CD4-positive, alpha-beta T cell (primary cell): Measurements from ENCODE around the gene VLDLR. TPM values are rescaled to one million over a fixed set of nuclear protein-coding genes. Genes with fewer than 3 reads are reported as not detected.

Experiments
- ATAC-seq: fragments of 200-7000 bp; cut with Tn5 transposase; one replicate; pipeline ENCODE4 v1.10.0; 2022; ENCODE audit warnings: mild to moderate bottlenecking; ENCODE audit not compliant: poor library complexity
- CTCF ChIA-PET: fragments of 350-600 bp; sonication (Branson Sonifier 250); formaldehyde crosslinking; loops from one replicate; lab custom pipeline; 2021; ENCODE audit warnings: antibody characterized with exemption, inconsistent platforms; lab: Charles Lee
- POLR2A ChIA-PET: fragments of 350-600 bp; sonication (Branson Sonifier 250); formaldehyde crosslinking; loops from one replicate; lab custom pipeline; 2021; ENCODE audit warnings: antibody characterized with exemption, inconsistent platforms; lab: Charles Lee
- DNase-seq, 14 experiments: peaks; one replicate each; pipeline ENCODE4 v3.0.0-alpha.2; 2013 to 2020; ENCODE audit warnings: mixed read lengths in 2 of 14
- H3K27ac ChIP-seq, 2 donors: one replicate each; pipeline versions ENCODE4 v1.5.1 to v1.7.0; 2013; ENCODE audit warnings: low read length in 2 of 2, low read depth in 1 of 2, mild to moderate bottlenecking in 1 of 2
- H3K27me3 ChIP-seq, 2 experiments: 1 replicate in 1 of 2; 2 replicates in 1 of 2; pipeline versions ENCODE4 v1.6.1 to v1.7.0; 2013; ENCODE audit warnings: low read length in 2 of 2, control low read depth in 1 of 2, mild to moderate bottlenecking in 1 of 2, moderate library complexity in 1 of 2; ENCODE audit not compliant: insufficient read depth in 2 of 2, control insufficient read depth in 1 of 2
- H3K36me3 ChIP-seq: one replicate; pipeline ENCODE4 v1.6.1; 2013; ENCODE audit warnings: low read length, control low read depth; ENCODE audit not compliant: insufficient read depth
- H3K4me1 ChIP-seq: one replicate; pipeline ENCODE4 v1.6.1; 2013; ENCODE audit warnings: low read length, control low read depth; ENCODE audit not compliant: insufficient read depth
- H3K4me3 ChIP-seq: one replicate; pipeline ENCODE4 v1.5.1; 2013; ENCODE audit warnings: mild to moderate bottlenecking, low read length, moderate library complexity
- H3K9me3 ChIP-seq, 2 experiments: 1 replicate in 1 of 2; 2 replicates in 1 of 2; pipeline versions ENCODE4 v1.6.1 to v1.7.0; 2013; ENCODE audit warnings: low read length in 2 of 2, mild to moderate bottlenecking in 2 of 2, control low read depth in 1 of 2, moderate library complexity in 1 of 2; ENCODE audit not compliant: control insufficient read depth in 1 of 2, insufficient read depth in 1 of 2
- H3K27ac Mint-ChIP-seq: one replicate; pipeline ENCODE4 v1.8.0; 2020; ENCODE audit warnings: mixed read lengths
- H3K27me3 Mint-ChIP-seq: one replicate; pipeline ENCODE4 v1.8.0; 2021; ENCODE audit warnings: mixed read lengths
- H3K36me3 Mint-ChIP-seq: one replicate; pipeline ENCODE4 v1.8.0; 2021; ENCODE audit warnings: low read depth, mixed read lengths
- H3K4me1 Mint-ChIP-seq: one replicate; pipeline ENCODE4 v1.8.0; 2021; ENCODE audit warnings: low read depth, mixed read lengths
- H3K4me3 Mint-ChIP-seq: one replicate; pipeline ENCODE4 v1.8.0; 2020; ENCODE audit warnings: mild to moderate bottlenecking, mixed read lengths
- H3K9me3 Mint-ChIP-seq: one replicate; pipeline ENCODE4 v1.8.0; 2020; ENCODE audit warnings: mixed read lengths
- intact Hi-C, 2 experiments: fragments of 100-400 bp; cut with DNase I in 1 of 2; cut with micrococcal nuclease in 1 of 2; formaldehyde crosslinking; loops; one replicate each; pipeline versions ENCODE4 v1.15.1 to v1.9.0; 2023 to 2025; cut with DNase I, micrococcal nuclease
- total RNA-seq, 174 experiments: library from RNA in 2 of 174; stranded (reverse) in 2 of 174; gene quantifications; one replicate each; pipeline ENCODE4 v1.2.3 and lab custom pipeline; 2021 to 2026
- TF ChIP-seq, protein P1 (sequence below): fragments of 200-600 bp; IDR thresholded peaks from one replicate; pipeline ENCODE4 v1.8.0; 2022; ENCODE audit warnings: antibody characterized with exemption, mild to moderate bottlenecking

VLDLR gene
- total RNA-seq, 2 experiments from 2014 or later = 0.08 TPM; not detected in 1

DNA sequence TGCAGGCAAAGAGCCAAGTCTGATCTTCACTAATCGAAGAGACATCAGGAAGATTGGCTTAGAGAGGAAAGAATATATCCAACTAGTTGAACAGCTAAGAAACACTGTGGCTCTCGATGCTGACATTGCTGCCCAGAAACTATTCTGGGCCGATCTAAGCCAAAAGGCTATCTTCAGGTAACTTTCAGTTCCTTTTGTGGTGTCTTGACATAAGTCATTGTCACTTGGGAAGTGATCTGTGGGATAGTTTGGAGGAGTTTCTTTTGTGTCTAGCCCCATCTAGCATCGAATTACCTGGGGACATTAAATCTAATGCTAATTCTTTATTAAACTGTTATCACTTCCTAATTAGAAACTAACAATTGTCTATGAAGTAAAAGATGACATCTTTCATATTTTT lies 24.0 kb downstream of the VLDLR start:
- Mint-ChIP-seq H3K4me1 (no peaks in the 10 kb centered on the region), H3K27ac (no peak overlapping the region), H3K9me3 (peaks cover 3% of the 10 kb centered on the region), H3K4me3 (no peak overlapping the region), H3K27me3 (no peaks in the 10 kb centered on the region), H3K36me3 (no peaks in the 10 kb centered on the region)
- H3K27ac ChIP-seq = no peak overlapping the region
- H3K4me1 ChIP-seq = no peaks in the 10 kb centered on the region
- DNase-seq (no peak), ATAC-seq (no peak)
- ChIA-PET CTCF (no interaction called here), POLR2A (no interaction called here)
- H3K27me3 ChIP-seq = no peaks in the 10 kb centered on the region
- no peaks in the 10 kb centered on the region for H3K36me3 ChIP-seq
- intact Hi-C loops = no loop called here
- TF ChIP-seq, protein P1, sequence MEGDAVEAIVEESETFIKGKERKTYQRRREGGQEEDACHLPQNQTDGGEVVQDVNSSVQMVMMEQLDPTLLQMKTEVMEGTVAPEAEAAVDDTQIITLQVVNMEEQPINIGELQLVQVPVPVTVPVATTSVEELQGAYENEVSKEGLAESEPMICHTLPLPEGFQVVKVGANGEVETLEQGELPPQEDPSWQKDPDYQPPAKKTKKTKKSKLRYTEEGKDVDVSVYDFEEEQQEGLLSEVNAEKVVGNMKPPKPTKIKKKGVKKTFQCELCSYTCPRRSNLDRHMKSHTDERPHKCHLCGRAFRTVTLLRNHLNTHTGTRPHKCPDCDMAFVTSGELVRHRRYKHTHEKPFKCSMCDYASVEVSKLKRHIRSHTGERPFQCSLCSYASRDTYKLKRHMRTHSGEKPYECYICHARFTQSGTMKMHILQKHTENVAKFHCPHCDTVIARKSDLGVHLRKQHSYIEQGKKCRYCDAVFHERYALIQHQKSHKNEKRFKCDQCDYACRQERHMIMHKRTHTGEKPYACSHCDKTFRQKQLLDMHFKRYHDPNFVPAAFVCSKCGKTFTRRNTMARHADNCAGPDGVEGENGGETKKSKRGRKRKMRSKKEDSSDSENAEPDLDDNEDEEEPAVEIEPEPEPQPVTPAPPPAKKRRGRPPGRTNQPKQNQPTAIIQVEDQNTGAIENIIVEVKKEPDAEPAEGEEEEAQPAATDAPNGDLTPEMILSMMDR = no peak
- peaks cover 0 to 3% of the 10 kb centered on the region in 2 experiments for H3K9me3 ChIP-seq
- H3K4me3 ChIP-seq = no peak overlapping the region

DNA sequence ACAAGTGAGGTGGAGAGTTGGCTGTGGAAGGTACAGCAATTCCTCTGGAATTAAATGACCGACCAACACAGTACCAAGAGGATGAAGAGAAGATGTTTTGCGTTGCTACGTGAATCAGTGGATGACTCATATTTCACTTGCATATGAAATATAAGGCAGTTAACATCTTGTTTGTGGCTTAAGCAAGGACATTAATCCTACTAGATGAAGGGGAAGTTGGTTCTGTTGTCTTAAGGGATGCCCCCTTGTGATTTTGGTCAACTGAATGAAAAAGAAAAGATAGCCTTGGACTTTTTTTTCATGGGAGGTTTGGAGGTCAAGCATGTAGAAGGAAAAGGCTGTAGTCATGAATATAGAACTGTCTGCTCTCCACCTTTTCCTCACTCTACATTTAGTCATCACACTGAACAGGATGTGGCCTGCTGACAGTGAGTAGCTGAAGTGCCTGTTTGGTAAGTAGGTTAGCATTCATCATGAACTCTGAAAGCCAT lies 33.9 kb downstream of the VLDLR start:
- CTCF ChIA-PET = no interaction called here
- H3K27me3 ChIP-seq = no peaks in the 10 kb centered on the region
- ATAC-seq (peak; percentile 65), DNase-seq (peak in 5 of 14 experiments; percentile 8 to 71 (median 31))
- no peaks in the 10 kb centered on the region for H3K36me3 ChIP-seq
- intact Hi-C loops = no loop called here
- Mint-ChIP-seq H3K4me3 (no peak overlapping the region), H3K36me3 (no peaks in the 10 kb centered on the region), H3K9me3 (no peaks in the 10 kb centered on the region), H3K27ac (peak overlapping the region; percentile 63), H3K27me3 (no peaks in the 10 kb centered on the region), H3K4me1 (peaks cover 12% of the 10 kb centered on the region)
- no peak overlapping the region for H3K4me3 ChIP-seq
- POLR2A ChIA-PET = no interaction called here
- TF ChIP-seq, protein P1 = no peak
- H3K9me3 ChIP-seq = no peaks in the 10 kb centered on the region
- peaks cover 6% of the 10 kb centered on the region for H3K4me1 ChIP-seq
- peak overlapping the region in 1 of 2 donors; percentile 53 for H3K27ac ChIP-seq

DNA sequence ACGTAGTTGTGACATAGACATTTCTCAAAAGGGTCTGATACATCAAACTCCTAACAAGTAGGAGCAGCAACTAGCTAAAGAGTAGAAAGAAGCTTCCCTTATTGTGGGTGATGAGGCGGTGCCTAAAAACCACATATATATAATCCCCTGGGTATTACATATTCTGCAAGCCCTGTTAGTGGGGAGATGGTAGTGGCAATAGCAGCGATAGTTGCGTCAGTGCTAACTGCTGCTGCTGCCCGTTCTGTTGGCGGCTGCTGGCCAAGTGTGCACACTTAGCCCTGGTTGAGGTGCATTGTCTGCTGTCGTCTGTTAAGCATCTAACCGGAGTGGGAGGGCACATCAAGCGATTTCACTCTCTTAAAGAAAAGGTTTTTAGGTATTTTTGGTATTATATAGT lies 35.8 kb downstream of the VLDLR start:
- no peak overlapping the region for H3K4me3 Mint-ChIP-seq
- peak in 5 of 14 experiments; percentile 1 to 55 (median 7) for DNase-seq
- H3K27ac ChIP-seq = no peak overlapping the region

More for the DNA sequence above, 35.8 kb downstream of the VLDLR start:
- intact Hi-C loops = no loop called here
- Mint-ChIP-seq H3K27me3 (no peaks in the 10 kb centered on the region), H3K9me3 (no peaks in the 10 kb centered on the region), H3K4me1 (peaks cover 12% of the 10 kb centered on the region), H3K36me3 (no peaks in the 10 kb centered on the region), H3K27ac (no peak overlapping the region)
- TF ChIP-seq, protein P1 = no peak
- peak; percentile 39 for ATAC-seq
- Histone ChIP-seq H3K4me3 (no peak overlapping the region), H3K27me3 (no peaks in the 10 kb centered on the region), H3K36me3 (no peaks in the 10 kb centered on the region), H3K9me3 (no peaks in the 10 kb centered on the region), H3K4me1 (peaks cover 6% of the 10 kb centered on the region)
- POLR2A ChIA-PET = no interaction called here
- CTCF ChIA-PET = interaction anchor here (0.8 kb wide), 1 partner anchor 84 kb away, joined by 5 read pairs; no protein-coding TSS in a partner anchor
